ENCODE measurements around the gene IFITM1.
"Not testable (repeated sequence)": the region's sequence is repeated elsewhere in the genome, so short reads cannot be mapped to it uniquely, and the experiment has no call there.

IFITM1 gene

DNA sequence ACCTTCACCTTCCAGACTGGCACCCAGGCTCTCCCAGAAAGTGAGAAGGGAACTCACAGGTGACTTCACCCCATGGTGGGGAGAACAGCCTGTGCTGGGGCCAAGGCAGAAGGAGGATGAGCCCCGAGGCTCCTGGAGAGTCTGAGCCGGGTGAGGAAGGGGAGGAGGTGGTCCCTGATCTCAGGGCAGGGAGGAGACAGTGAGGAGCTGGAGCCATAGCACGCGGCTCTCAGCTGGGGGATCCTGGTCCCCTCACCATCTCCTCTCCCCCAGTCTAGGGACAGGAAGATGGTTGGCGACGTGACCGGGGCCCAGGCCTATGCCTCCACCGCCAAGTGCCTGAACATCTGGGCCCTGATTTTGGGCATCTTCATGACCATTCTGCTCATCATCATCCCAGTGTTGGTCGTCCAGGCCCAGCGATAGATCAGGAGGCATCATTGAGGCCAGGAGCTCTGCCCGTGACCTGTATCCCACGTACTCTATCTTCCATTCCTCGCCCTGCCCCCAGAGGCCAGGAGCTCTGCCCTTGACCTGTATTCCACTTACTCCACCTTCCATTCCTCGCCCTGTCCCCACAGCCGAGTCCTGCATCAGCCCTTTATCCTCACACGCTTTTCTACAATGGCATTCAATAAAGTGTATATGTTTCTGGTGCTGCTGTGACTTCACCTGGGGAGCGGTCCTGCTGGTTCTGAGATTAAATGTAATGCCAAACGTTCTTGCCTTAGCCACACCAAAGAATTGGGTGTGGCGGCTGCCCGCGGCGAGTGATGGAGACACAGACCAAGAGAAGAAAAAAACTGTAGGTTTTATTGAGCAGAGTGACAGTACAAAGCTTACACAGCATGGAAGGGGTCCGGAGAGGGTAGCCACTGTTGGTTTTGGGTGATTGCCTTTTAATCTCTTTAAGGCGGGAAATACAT, 4.8 kb upstream of the IFITM1 start:
- not testable (repeated sequence) for DNase-seq (ENCODE audit: low read depth)

DNA sequence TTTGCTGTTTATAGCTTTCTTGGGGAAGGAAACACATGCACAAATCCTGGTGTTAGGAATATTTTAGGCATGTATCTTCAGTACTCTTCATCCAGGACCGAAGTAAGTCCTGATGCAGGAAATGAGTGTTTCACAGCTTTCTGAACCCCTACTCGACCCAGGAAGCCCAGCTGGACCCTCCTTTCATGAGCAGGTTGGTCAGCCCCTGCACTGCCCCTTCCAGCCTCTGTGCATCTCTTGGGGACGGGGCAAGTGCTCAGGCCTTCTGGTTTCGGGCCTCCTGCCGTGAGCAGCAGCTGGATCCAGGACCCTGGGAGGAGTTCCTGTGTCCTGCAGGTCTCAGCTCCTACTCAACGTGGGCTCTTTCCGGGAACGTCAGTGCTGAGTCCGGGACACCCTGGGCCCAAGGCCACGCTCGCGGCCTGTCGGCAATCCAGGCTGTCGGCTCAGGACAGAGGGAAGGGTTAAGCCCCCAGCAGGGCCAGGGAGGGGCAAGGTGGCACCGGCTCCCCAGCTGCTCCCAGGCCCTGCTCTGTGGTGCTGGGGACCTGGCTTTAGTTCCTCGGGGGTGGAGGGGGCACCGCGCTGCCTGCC, 3.8 kb upstream of the IFITM1 start:
- not testable (repeated sequence) for DNase-seq (ENCODE audit: low read depth)

DNA sequence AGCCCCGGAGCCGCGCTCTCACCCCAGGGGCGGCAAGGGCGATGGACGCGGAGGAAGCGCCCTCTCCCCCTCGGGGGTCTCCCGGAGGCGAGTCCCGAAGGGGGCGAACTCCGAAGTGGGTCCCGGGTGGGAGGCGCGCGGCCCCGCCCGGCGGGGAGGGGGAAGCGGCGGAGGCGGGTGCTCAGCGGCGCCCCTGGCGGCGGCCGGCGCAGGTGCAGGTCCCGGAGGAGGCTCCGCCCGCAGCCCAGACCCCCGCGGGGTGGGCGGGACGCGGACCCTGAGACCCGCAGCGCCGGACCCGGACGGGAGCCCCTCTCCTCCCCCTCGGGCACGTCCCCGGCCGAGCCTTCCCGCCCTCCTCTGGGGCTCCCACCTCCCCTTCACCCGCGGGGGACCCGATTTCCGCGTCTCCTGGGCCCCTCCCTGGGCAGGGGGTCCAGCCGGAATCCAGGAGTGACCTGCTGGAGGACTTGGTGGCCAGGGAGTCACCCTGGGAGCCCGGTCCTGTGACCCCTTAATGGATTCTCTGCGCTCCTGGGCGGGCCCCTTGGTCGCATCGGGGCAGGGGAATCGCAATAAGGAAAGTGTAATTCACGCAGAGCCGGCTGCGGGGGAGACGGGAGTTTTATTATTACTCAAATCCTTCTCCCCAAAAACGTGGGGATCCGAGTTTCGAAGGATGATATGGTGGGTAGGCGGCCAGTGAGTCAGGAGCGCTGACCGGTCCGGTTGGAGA, 2.7 kb upstream of the IFITM1 start:
- DNase-seq (ENCODE audit: low read depth), result not testable (repeated sequence)

DNA sequence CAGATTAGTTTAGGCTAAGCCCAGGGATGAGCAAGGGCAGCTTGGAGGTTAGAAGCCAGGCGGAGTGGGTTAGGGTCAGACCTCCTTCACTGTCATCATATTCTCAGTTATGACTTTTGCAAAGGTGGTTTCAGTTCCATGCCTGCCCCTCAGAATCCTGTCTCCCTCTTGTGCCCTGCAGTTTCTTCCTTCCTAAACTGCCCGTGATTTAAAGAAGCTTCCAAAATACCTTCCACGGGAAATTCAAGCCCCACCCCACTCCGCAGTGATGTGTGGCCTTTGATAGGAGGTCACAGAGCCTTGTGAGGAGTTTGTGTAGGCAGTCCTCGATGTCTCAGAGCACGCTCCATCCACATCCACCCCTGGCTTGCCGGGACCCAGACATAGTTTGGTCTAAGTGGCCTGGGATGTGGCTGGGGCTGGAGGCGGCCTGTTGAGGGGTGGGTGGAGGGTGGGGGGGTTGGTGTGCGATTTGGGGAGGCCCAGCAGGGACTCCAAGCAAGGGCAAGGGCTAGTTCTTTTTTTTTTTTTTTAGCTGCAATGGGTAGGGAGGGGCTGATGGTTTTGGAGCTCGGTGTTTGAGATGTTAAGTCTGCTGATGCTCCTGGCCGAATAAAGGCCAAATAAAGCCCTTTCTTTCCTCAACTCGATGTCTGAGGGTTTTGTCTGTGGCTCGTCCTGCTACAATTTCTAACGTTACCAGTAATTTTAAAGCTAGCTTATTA, 1.6 kb upstream of the IFITM1 start:
- DNase-seq (ENCODE audit: low read depth), result no peak

DNA sequence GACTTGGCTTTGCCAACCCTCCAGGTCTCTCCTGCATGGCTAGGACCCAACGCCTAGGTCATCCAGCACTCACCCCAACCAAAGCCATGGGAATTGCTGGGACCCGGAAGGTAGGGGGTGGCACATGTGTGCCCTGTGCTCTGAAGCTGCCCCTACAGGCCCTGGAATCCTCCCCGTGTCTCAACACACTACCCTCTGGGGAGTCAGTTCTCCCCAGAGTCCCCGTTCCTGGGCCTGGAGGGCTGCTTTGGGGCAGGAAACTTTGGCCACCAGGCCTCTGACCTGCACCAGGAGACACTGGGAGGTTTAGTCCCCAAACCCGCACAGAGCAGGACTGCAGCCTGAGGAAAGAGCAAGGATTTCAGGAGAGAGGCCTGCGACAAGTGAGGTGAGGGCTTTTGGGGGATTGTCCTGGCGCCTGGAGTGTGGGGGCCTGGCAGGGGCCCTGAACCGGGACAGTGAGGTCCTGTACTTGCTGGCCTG, 495 bp upstream of the IFITM1 start:
- DNase-seq (ENCODE audit: low read depth), result no peak

DNA sequence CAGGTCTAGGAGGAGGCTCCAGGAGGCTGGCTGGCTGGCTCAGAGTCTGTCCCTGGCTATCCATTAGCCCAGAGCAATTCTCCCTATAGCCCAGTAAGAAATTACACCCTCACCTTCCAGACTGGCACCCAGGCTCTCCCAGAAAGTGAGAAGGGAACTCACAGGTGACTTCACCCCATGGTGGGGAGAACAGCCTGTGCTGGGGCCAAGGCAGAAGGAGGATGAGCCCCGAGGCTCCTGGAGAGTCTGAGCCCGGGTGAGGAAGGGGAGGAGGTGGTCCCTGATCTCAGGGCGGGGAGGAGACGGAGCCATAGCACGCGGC, 675 bp downstream of the IFITM1 start:
- DNase-seq (ENCODE audit: low read depth), result not testable (repeated sequence)

DNA sequence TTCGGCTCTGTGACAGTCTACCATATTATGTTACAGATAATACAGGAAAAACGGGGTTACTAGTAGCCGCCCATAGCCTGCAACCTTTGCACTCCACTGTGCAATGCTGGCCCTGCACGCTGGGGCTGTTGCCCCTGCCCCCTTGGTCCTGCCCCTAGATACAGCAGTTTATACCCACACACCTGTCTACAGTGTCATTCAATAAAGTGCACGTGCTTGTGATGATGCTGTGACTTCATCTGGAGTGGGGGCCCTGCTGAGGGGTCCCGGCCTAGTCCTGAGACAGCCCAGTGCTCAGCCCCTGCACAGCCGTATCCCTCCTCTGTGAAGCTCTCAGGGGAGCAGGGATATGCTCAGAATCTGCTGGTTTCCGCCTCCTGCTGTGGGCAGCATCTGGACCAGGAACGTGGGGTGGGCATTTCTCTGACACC, 1.2 kb downstream of the IFITM1 start:
- no peak for DNase-seq (ENCODE audit: low read depth)

DNA sequence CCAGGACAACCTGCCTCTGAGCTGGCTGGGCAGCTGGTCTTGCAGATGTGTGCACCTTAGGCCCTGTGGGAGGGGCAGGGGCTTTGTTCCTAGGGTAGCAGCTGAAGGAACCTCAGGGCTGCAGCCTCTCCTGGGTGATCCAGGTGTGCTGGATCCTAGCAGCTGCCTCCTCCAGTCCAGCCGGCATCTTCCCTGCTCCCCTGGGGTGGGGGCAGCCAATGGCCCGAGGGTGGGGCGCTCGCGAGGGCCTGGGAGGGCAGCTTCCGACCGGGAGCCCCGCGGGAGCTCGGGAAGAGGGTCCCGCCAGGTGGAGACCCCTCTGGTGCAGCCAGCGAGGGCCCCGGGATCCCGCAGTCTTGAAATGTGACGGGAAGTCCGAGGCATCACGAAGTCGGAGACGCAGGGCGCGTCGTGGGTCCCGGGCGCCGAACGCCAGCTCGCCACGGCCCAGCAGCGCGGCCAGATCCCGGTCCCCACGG, 1.7 kb downstream of the IFITM1 start:
- no peak for DNase-seq (ENCODE audit: low read depth)

DNA sequence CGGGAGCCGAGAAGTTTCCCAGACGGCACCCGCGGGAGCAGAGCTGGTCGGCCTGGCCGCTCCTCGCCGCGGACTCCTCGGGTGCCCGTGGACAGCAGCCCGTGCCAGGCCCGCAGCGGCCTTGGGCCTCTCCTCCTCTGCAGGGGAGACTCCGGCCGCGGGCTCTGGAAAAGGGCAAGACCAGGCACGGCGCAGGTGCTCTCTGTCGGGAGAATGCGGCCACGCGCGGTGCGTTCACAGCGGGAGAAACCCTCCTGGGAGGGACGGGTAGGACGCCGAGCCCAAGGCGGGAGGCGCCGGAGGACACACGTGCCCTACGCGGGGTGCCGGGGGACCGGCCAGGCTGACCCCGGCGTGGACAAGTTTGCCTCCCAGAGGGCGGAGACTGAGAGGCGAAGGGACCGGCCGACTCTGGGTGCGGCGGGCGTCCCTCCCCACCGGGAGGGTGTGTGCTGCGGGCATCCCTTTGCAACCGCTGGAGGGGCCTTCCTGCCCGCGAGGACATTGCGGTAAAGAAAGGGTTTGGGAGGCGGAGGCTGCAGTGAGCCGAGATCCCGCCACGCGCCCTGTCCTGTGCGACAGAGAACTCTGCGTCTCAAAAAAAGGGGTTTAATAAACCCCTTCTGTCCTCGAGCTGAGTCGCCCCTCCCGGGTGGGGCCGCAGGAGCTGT, 2.3 kb downstream of the IFITM1 start:
- DNase-seq (ENCODE audit: low read depth), result no peak

DNA sequence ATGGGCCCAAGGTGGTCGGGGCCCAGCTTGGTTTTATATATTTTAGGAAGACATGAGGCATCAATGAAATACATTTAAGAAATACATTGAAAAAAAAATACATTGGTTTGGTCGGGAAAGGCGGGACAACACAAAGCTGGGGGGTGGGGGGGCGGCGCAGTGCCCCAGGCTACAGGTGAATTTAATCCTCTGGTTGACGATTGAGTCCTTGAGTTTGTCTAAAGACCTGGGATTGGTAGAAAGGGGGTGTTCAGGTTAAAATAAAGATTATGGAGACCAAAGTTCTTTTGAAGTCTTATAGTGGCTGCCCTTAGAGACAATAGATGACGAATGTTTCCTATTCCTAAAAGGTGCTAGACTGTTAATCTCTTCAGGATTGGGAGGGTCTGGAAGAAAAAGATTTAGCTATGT, 3.1 kb downstream of the IFITM1 start:
- no peak for DNase-seq (ENCODE audit: low read depth)

DNA sequence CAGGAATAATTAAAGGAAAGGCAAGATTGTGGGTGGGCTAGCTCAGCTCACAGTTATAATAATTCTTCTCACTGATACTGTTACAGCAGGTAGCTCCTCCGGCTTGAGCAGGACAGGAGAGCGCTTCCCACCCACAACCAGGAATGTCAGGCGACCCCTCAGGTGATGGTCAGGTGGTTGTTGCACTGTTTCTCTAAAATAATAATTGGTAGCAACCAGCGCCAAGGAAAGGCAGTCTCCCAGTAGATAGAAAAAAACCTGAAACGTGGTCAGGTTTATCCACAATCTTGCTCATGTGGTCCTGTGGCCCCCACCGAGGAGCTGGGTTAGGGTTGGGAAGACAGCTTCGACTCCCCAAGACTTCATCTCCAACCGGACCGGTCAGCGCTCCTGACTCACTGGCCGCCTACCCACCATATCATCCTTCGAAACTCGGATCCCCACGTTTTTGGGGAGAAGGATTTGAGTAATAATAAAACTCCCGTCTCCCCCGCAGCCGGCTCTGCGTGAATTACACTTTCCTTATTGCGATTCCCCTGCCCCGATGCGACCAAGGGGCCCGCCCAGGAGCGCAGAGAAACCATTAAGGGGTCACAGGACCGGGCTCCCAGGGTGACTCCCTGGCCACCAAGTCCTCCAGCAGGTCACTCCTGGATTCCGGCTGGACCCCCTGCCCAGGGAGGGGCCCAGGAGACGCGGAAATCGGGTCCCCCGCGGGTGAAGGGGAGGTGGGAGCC, 4.0 kb downstream of the IFITM1 start:
- DNase-seq (ENCODE audit: low read depth), result not testable (repeated sequence)

DNA sequence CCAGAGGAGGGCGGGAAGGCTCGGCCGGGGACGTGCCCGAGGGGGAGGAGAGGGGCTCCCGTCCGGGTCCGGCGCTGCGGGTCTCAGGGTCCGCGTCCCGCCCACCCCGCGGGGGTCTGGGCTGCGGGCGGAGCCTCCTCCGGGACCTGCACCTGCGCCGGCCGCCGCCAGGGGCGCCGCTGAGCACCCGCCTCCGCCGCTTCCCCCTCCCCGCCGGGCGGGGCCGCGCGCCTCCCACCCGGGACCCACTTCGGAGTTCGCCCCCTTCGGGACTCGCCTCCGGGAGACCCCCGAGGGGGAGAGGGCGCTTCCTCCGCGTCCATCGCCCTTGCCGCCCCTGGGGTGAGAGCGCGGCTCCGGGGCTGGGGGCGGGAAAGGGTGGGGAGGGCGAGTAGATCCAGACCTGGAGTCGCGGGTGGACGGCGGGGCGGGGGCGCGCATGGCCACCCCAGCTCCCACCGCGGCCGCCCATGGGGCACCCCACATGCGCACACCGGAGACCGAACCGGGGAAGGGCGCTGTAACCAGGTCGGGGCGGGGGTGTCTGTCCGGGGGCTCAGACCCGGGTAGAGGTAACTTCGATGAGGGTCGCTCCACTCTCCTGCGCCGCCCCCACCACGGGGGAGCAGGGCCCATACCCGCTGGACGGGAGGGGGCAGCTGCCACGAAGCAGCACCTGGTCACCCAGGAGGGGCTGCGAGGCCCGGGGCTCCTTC, 4.7 kb downstream of the IFITM1 start:
- not testable (repeated sequence) for DNase-seq (ENCODE audit: low read depth)

DNA sequence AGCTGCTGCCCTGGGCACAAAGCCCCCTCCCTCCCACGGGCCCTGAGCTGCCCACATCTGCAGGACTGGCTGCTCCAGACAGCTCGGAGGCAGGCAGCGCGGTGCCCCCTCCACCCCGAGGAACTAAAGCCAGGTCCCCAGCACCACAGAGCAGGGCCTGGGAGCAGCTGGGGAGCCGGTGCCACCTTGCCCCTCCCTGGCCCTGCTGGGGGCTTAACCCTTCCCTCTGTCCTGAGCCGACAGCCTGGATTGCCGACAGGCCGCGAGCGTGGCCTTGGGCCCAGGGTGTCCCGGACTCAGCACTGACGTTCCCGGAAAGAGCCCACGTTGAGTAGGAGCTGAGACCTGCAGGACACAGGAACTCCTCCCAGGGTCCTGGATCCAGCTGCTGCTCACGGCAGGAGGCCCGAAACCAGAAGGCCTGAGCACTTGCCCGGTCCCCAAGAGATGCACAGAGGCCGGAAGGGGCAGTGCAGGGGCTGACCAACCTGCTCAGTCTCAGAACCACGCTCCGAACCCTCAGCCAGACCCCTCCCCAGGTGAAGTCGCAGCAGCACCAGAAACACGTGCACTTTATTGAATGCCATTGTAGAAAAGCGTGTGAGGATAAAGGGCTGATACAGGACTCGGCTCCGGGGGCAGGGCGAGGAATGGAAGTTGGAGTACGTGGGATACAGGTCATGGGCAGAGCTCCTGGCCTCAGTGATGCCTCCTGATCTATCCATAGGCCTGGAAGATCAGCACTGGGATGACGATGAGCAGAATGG, 5.5 kb downstream of the IFITM1 start:
- DNase-seq (ENCODE audit: low read depth), result not testable (repeated sequence)

DNA sequence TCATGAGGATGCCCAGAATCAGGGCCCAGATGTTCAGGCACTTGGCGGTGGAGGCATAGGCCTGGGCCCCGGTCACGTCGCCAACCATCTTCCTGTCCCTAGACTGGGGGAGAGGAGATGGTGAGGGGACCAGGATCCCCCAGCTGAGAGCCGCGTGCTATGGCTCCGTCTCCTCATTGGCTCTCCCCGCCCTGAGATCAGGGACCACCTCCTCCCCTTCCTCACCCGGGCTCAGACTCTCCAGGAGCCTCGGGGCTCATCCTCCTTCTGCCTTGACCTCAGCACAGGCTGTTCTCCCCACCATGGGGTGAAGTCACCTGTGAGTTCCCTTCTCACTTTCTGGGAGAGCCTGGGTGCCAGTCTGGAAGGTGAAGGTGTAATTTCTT, 6.0 kb downstream of the IFITM1 start:
- DNase-seq (ENCODE audit: low read depth), result not testable (repeated sequence)

DNA sequence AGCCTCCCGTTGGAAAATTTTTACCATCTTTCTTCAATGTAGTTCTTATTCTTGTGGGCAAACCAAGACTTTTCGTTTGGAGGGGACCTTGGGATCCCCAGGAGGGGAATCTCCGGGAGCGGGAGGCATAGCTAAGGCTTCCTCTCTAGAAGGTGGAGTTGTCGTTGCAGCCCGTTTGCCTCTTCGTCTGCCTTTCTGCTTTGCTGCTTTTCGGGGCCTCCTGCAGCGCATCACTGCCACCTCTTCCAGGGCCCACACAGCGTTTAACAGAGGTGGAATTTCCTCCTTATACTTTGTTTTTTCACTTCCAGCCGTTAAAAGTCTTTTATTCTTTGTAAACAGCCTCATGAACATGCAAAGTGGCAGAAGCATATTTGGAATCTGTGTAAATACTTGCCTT, 10.3 kb downstream of the IFITM1 start:
- DNase-seq (ENCODE audit: low read depth), result no peak

DNA sequence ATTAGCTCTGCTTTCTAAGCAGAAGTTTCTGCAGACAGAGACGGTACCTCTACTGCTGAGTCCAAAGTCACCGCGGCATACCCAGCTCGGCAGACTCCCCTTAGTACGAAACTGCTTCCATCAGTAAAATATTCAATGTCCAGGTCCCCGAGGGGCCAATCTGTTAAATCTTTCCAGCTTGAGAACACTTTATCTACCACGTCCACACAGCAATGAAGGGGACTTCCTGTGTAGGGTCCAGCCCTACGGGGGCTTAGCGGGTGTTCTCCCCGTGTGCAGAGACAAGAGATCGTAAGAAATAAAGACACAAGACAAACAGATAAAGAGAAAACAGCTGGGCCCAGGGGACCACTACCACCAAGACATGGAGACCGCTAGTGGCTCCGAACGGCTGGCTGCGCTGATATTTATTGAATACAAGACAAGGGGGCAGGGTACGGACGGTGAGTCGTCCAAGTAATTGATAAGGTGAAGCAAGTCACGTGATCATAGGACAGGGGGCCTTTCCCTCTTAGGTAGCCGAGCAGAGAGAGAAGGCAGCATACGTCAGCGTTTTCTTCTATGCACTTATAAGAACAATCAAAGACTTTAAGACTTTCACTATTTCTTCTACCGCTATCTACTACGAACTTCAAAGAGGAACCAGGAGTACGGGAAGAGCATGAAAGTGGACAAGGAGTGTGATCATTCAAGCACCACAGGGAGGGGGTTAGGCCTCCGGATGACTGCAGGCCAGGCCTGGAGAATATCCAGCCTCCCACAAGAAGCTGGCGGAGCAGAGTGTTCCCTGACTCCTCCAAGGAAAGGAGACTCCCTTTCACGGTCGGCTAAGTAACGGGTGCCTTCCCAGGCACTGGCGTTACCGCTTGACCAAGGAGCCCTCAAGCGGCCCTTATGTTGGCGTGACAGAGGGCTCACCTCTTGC, 11.0 kb downstream of the IFITM1 start:
- not testable (repeated sequence) for DNase-seq (ENCODE audit: low read depth)

DNA sequence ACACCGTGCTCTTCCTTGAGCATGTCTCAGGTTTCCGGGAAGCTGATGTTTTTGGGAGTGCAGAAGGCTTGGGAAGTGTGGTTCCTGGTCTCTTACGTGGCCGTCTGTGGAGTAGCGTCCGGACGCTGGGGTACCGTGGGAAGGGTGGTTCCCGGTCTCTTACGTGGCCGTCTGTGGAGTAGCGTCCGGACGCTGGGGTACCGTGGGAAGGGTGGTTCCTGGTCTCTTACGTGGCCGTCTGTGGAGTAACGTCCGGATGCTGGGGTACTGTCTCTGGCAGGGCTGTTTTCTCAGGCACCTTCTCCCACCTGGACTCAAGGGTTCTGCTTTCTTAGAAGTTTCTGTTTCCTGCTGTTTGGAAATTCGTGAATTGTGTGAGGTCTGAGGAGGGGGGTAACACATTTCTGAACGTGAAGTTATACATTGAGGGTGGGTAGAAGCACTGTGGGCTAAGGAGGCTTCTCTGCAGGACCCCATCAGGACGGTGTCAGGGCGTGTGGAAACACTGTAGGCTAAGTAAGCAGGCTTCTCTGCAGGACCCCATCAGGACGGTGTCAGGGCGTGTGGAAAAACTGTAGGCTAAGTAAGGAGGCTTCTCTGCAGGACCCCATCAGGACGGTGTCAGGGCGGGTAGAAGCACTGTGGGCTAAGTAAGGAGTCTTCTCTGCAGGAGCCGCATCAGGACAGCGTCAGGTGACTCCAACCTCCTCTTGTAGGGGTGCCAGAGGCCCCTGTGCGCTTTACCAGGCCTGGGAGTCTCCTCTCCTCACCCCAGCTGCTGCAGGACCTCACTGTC, 12.2 kb downstream of the IFITM1 start:
- DNase-seq (ENCODE audit: low read depth), result no peak

DNA sequence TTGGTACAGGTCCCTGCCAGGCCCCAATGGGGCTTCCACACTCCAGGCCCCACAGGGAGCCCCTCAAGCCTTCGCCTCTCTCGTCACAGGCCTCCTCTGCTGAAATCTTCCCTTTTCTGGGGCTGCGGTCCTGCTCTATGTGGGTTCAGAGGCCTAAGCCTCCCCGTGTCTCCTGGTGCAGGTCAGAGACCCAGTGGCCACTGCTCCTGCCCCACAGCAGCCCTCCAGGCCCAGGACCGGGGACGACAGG, 12.7 kb downstream of the IFITM1 start:
- DNase-seq (ENCODE audit: low read depth), result no peak
